NT2/D1 (cell line): ENCODE results near the gene DNAJC22.

Experiments
- SUZ12 ChIP-seq: IDR thresholded peaks from 2 replicates; pipeline ENCODE4 v1.6.1; 2011; ENCODE audit not compliant: insufficient read length, insufficient read depth; ENCODE audit errors: extremely low read depth
- ZNF274 ChIP-seq: IDR thresholded peaks from 2 replicates; pipeline ENCODE4 v1.6.1; 2011; ENCODE audit warnings: mild to moderate bottlenecking, low read depth, low read length

DNA sequence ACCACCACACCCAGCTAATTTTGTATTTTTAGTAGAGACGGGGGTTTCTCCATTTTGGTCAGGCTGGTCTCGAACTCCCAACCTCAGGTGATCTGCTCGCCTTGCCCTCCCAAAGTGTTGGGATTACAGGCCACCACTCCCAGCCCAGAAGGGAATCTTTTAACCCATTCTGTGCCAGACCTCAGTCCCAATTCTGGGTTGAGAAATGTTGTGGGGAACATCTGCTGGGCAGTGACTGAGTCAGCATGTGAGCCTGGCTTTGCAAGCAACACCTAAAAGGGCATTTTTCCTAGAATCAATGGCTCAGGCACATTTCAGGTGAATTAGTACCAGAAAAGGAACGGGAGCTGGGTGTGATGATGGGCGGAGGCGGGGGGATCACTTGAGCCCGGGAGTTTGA, 13.0 kb downstream of the DNAJC22 start:
- TF ChIP-seq ZNF274 (no peak), SUZ12 (no peak)
